MM.1S (cell line): ENCODE measurements around the gene PIK3R3.

Source experiments
- DNase-seq: peaks from one replicate; pipeline ENCODE4 v3.0.0-alpha.2; 2015
- H2AFZ ChIP-seq: fragments of 300-600 bp; sonication (generic); 2 replicates; pipeline ENCODE4 v1.6.0; 2016; ENCODE audit warnings: antibody characterized with exemption, low read length
- H3F3A ChIP-seq: fragments of 300-600 bp; sonication (generic); 2 replicates; pipeline ENCODE4 v1.6.1; 2016; ENCODE audit warnings: mild to moderate bottlenecking, antibody characterized with exemption, low read length, moderate library complexity, mixed read lengths; ENCODE audit not compliant: insufficient read depth
- H3K27ac ChIP-seq: fragments of 300-600 bp; sonication (generic); 2 replicates; pipeline ENCODE4 v1.5.1; 2016; ENCODE audit warnings: mild to moderate bottlenecking, low read length
- H3K27me3 ChIP-seq: fragments of 300-600 bp; sonication (generic); replicated peaks from 2 replicates; pipeline ENCODE4 v1.6.0; 2016; ENCODE audit warnings: low read length; ENCODE audit not compliant: insufficient read depth
- H3K36me3 ChIP-seq: fragments of 300-600 bp; sonication (generic); replicated peaks from 2 replicates; pipeline ENCODE4 v1.6.1; 2016; ENCODE audit warnings: mild to moderate bottlenecking, low read length, mixed read lengths; ENCODE audit not compliant: insufficient read depth
- H3K4me1 ChIP-seq: fragments of 300-600 bp; sonication (generic); 2 replicates; pipeline ENCODE4 v1.6.1; 2016; ENCODE audit warnings: low read length, mixed read lengths
- H3K4me2 ChIP-seq: fragments of 300-600 bp; sonication (generic); 2 replicates; pipeline ENCODE4 v1.6.0; 2016; ENCODE audit warnings: low read depth, low read length
- H3K4me3 ChIP-seq: fragments of 300-600 bp; sonication (generic); 2 replicates; pipeline ENCODE4 v1.5.1; 2016; ENCODE audit warnings: low read length, mixed read lengths
- H3K79me2 ChIP-seq: fragments of 300-600 bp; sonication (generic); 2 replicates; pipeline ENCODE4 v1.6.1; 2016; ENCODE audit warnings: mixed run types, low read length, mixed read lengths
- H3K9ac ChIP-seq: fragments of 300-600 bp; sonication (generic); 2 replicates; pipeline ENCODE4 v1.6.1; 2016; ENCODE audit warnings: low read length, mixed read lengths
- H3K9me2 ChIP-seq: fragments of 300-600 bp; sonication (generic); replicated peaks from 2 replicates; pipeline ENCODE4 v1.6.1; 2016; ENCODE audit warnings: mild to moderate bottlenecking, low read length, mixed read lengths; ENCODE audit not compliant: insufficient read depth
- H3K9me3 ChIP-seq: fragments of 300-600 bp; sonication (generic); replicated peaks from 2 replicates; pipeline ENCODE4 v1.6.1; 2016; ENCODE audit warnings: mild to moderate bottlenecking, low read length, mixed read lengths; ENCODE audit not compliant: insufficient read depth
- H4K20me1 ChIP-seq: fragments of 300-600 bp; sonication (generic); 2 replicates; pipeline ENCODE4 v1.6.1; 2016; ENCODE audit warnings: mild to moderate bottlenecking, low read length, moderate library complexity, mixed read lengths; ENCODE audit not compliant: insufficient read depth
- EZH2 ChIP-seq: fragments of 300-600 bp; sonication (generic); optimal IDR thresholded peaks from 2 replicates; pipeline ENCODE3; 2017; ENCODE audit warnings: low read depth, mild to moderate bottlenecking, antibody characterized with exemption, low read length, mixed read lengths
- EZH2phosphoT487 ChIP-seq: fragments of 300-600 bp; sonication (generic); IDR thresholded peaks from 2 replicates; pipeline ENCODE4 v1.6.1; 2018; ENCODE audit warnings: antibody characterized with exemption, low read length
- TF ChIP-seq, protein P1 (sequence below): fragments of 300-600 bp; sonication (generic); IDR thresholded peaks from 2 replicates; pipeline ENCODE4 v1.5.1; 2016; ENCODE audit warnings: antibody characterized with exemption, low read length, mixed read lengths

Gene PIK3R3

DNA sequence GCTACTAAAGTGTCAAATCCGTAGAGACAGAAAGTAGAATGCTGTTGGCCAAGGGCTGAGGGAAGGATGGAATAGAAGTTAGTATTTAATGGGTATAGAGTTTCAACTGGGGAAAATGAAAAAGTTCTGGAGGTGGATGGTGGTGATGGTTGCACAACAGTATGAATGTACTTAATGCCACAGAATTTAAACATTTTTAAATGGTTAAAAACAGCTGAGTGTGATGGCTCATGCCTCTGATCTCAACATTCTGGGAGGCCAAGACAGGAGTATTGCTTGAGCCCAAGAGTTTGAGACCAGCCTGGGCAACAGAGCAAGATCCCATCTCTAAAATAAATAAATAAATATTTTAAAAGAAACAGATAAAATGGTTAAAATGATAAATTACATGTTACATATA lies 44.5 kb downstream of the PIK3R3 start:
- Histone ChIP-seq H3F3A (no peaks in the 10 kb centered on the region), H3K9ac (no peak overlapping the region), H3K36me3 (no peaks in the 10 kb centered on the region), H3K9me2 (no peaks in the 10 kb centered on the region), H3K27ac (no peak overlapping the region), H3K4me3 (no peak overlapping the region), H3K4me2 (no peak overlapping the region), H4K20me1 (no peaks in the 10 kb centered on the region), H3K4me1 (no peaks in the 10 kb centered on the region), H2AFZ (no peak overlapping the region), H3K9me3 (no peaks in the 10 kb centered on the region), H3K79me2 (no peaks in the 10 kb centered on the region), H3K27me3 (no peaks in the 10 kb centered on the region)
- DNase-seq: no peak
- TF ChIP-seq EZH2phosphoT487: no peak
- TF ChIP-seq EZH2: no peak
- TF ChIP-seq, protein P1, sequence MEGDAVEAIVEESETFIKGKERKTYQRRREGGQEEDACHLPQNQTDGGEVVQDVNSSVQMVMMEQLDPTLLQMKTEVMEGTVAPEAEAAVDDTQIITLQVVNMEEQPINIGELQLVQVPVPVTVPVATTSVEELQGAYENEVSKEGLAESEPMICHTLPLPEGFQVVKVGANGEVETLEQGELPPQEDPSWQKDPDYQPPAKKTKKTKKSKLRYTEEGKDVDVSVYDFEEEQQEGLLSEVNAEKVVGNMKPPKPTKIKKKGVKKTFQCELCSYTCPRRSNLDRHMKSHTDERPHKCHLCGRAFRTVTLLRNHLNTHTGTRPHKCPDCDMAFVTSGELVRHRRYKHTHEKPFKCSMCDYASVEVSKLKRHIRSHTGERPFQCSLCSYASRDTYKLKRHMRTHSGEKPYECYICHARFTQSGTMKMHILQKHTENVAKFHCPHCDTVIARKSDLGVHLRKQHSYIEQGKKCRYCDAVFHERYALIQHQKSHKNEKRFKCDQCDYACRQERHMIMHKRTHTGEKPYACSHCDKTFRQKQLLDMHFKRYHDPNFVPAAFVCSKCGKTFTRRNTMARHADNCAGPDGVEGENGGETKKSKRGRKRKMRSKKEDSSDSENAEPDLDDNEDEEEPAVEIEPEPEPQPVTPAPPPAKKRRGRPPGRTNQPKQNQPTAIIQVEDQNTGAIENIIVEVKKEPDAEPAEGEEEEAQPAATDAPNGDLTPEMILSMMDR: no peak

DNA sequence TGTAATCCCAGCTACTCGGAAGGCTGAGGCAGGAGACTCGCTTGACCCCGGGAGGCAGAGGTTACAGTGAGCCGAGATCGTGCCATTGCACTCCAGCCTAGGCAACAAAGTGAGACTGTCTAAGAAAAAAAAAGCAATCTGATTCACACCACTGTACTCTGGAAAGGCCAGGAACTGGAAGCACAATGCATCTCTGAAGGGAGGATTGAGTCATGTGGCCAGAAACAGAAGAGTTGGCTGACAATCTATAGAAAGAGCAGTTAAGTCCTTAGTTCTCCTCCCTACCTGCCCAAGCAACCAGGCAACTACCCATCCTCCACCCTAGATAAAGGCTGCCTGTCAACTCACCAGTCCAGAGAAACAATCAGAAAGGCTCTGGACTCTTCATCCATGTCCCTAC lies 45.9 kb downstream of the PIK3R3 start:
- Histone ChIP-seq H3K4me1 (no peaks in the 10 kb centered on the region), H3K4me2 (no peak overlapping the region), H4K20me1 (no peaks in the 10 kb centered on the region), H2AFZ (no peak overlapping the region), H3K9me2 (no peaks in the 10 kb centered on the region), H3K27me3 (no peaks in the 10 kb centered on the region), H3K79me2 (no peaks in the 10 kb centered on the region), H3K36me3 (no peaks in the 10 kb centered on the region), H3K4me3 (no peak overlapping the region), H3K9me3 (no peaks in the 10 kb centered on the region), H3K27ac (no peak overlapping the region), H3K9ac (no peak overlapping the region), H3F3A (no peaks in the 10 kb centered on the region)
- TF ChIP-seq EZH2 (no peak), EZH2phosphoT487 (no peak)
- TF ChIP-seq, protein P1: no peak
- no peak for DNase-seq

DNA sequence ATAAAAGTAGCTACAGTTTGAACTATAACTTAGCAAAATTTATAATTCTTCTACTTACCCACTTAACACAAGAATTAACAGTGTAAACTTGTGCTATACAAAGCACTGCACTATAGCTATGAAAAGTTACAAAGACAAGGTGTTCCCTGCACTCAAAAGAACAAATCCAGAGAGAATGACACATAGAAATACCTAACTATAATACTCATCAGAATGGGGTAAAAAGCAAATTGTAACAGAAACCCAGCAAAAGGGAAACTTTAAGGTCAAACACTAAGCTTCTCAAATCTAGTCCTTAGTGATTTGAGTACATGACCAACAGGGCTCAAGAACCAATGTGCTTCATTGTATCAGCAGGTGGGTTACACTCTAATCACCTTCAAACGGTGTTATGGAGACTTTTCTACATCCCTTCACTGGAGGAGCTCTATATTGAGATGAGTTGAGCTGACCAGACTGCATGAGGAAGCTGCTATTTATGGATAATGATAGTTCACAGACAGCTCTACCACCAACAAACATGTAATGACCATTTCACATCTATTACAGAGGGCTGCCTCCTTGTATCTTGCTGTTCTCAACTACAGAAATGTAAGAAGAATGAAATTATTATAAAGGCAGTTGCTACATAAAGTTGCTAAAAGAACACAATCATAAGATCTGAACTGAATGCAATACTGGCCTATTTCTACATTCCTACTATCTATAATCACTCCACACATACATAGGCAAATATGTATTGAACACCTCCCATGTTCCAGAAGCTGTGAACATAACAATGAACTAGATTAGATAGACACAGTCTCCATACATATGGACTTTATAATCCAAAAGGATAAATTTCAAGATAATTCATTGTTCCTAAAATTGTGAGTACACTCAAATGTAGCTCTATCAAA lies 47.6 kb downstream of the PIK3R3 start:
- no peaks in the 10 kb centered on the region for H3K9me3 ChIP-seq
- no peaks in the 10 kb centered on the region for H3K9me2 ChIP-seq
- no peaks in the 10 kb centered on the region for H4K20me1 ChIP-seq
- H3K4me1 ChIP-seq: no peaks in the 10 kb centered on the region
- H2AFZ ChIP-seq: no peak overlapping the region
- H3K27me3 ChIP-seq: no peaks in the 10 kb centered on the region
- H3F3A ChIP-seq: no peaks in the 10 kb centered on the region
- no peak overlapping the region for H3K4me3 ChIP-seq
- H3K9ac ChIP-seq: no peak overlapping the region
- DNase-seq: no peak
- TF ChIP-seq, protein P1: no peak
- TF ChIP-seq EZH2phosphoT487 (no peak), EZH2 (no peak)
- no peaks in the 10 kb centered on the region for H3K36me3 ChIP-seq
- H3K27ac ChIP-seq: no peak overlapping the region
- no peaks in the 10 kb centered on the region for H3K79me2 ChIP-seq
- no peak overlapping the region for H3K4me2 ChIP-seq
